HG02610 (cell line): ENCODE data around the gene IGSF3.

Source experiments
- ATAC-seq: cut with Tn5 transposase; IDR thresholded peaks from one replicate; pipeline ENCODE4 v1.9.1; 2021; ENCODE audit warnings: mild to moderate bottlenecking, moderate library complexity; ENCODE audit not compliant: unreplicated experiment

The IGSF3 gene

GRCh38 chr1:116686723-116687352 lies 19.3 kb upstream of the IGSF3 start:
- ATAC-seq = no peak

- ATAC-seq = no peak
Measured at GRCh38 chr1:116686175-116686574, 18.6 kb upstream of the IGSF3 start.

- ATAC-seq = no peak
Measured at GRCh38 chr1:116684575-116684974, 17.0 kb upstream of the IGSF3 start.

- ATAC-seq = no peak
Measured at GRCh38 chr1:116682641-116683221, 15.2 kb upstream of the IGSF3 start.

GRCh38 chr1:116681343-116681899 lies 13.9 kb upstream of the IGSF3 start:
- no peak for ATAC-seq

GRCh38 chr1:116680752-116681151 lies 13.2 kb upstream of the IGSF3 start:
- ATAC-seq = no peak

GRCh38 chr1:116679828-116680628 lies 12.5 kb upstream of the IGSF3 start:
- ATAC-seq = no peak

GRCh38 chr1:116679091-116679827 lies 11.7 kb upstream of the IGSF3 start:
- ATAC-seq = no peak

GRCh38 chr1:116678732-116679090 lies 11.2 kb upstream of the IGSF3 start:
- no peak for ATAC-seq

GRCh38 chr1:116677474-116678062 lies 10.0 kb upstream of the IGSF3 start:
- ATAC-seq = no peak

- ATAC-seq = no peak
Measured at GRCh38 chr1:116676291-116676690, 8.8 kb upstream of the IGSF3 start.

- ATAC-seq = no peak
Measured at GRCh38 chr1:116674751-116675150, 7.2 kb upstream of the IGSF3 start.

GRCh38 chr1:116674011-116674531 lies 6.5 kb upstream of the IGSF3 start:
- ATAC-seq = no peak

- ATAC-seq = no peak
Measured at GRCh38 chr1:116671912-116672311, 4.4 kb upstream of the IGSF3 start.

- no peak for ATAC-seq
Measured at GRCh38 chr1:116671072-116671760, 3.7 kb upstream of the IGSF3 start.

GRCh38 chr1:116668277-116668676 lies 744 bp upstream of the IGSF3 start:
- ATAC-seq = no peak

GRCh38 chr1:116667078-116667574 lies 407 bp downstream of the IGSF3 start:
- ATAC-seq = no peak

- no peak for ATAC-seq
Measured at GRCh38 chr1:116666187-116667077, 1.1 kb downstream of the IGSF3 start.

- no peak for ATAC-seq
Measured at GRCh38 chr1:116664978-116665371, 2.6 kb downstream of the IGSF3 start.
